GM21619 (cell line): ENCODE measurements around the gene ABCD3.
"Not testable (repeated sequence)": the region's sequence is repeated elsewhere in the genome, so short reads cannot be mapped to it uniquely, and the experiment has no call there.

ENCODE experiments used
- ATAC-seq: cut with Tn5 transposase; IDR thresholded peaks from one replicate; pipeline ENCODE4 v1.9.1; 2021; ENCODE audit not compliant: unreplicated experiment

The ABCD3 gene

GRCh38 chr1:94544706-94545490 lies 126.7 kb downstream of the ABCD3 start:
- ATAC-seq = no peak

- no peak for ATAC-seq
Observed at GRCh38 chr1:94549706-94550105, 131.5 kb downstream of the ABCD3 start.

- no peak for ATAC-seq
Observed at GRCh38 chr1:94550396-94550795, 132.2 kb downstream of the ABCD3 start.

- ATAC-seq = no peak
Observed at GRCh38 chr1:94550800-94551241, 132.6 kb downstream of the ABCD3 start.

- no peak for ATAC-seq
Observed at GRCh38 chr1:94551449-94551848, 133.3 kb downstream of the ABCD3 start.

GRCh38 chr1:94552071-94552586 lies 133.9 kb downstream of the ABCD3 start:
- no peak for ATAC-seq

GRCh38 chr1:94553323-94553730 lies 135.1 kb downstream of the ABCD3 start:
- no peak for ATAC-seq

GRCh38 chr1:94553931-94554330 lies 135.7 kb downstream of the ABCD3 start:
- no peak for ATAC-seq

GRCh38 chr1:94554580-94554979 lies 136.4 kb downstream of the ABCD3 start:
- ATAC-seq = no peak

- ATAC-seq = no peak
Observed at GRCh38 chr1:94555091-94555490, 136.9 kb downstream of the ABCD3 start.

- no peak for ATAC-seq
Observed at GRCh38 chr1:94559921-94560320, 141.7 kb downstream of the ABCD3 start.

GRCh38 chr1:94560333-94560732 lies 142.1 kb downstream of the ABCD3 start:
- no peak for ATAC-seq

GRCh38 chr1:94562519-94563260 lies 144.5 kb downstream of the ABCD3 start:
- ATAC-seq = no peak

- no peak for ATAC-seq
Observed at GRCh38 chr1:94565901-94566300, 147.7 kb downstream of the ABCD3 start.

- ATAC-seq = not testable (repeated sequence)
Observed at GRCh38 chr1:94566436-94566835, 148.2 kb downstream of the ABCD3 start.

GRCh38 chr1:94567975-94568607 lies 149.9 kb downstream of the ABCD3 start:
- not testable (repeated sequence) for ATAC-seq
